KMS-11 (cell line): ENCODE results near the gene CYB5A.

Experiments used
- H2AFZ ChIP-seq: fragments of 200-600 bp; sonication (generic); 2 replicates; pipeline ENCODE4 v1.6.1; 2016; ENCODE audit warnings: antibody characterized with exemption, mixed run types, low read depth
- H3K27ac ChIP-seq: fragments of 200-600 bp; sonication (generic); 2 replicates; pipeline ENCODE4 v1.6.1; 2016; ENCODE audit warnings: mild to moderate bottlenecking, mixed run types
- H3K27me3 ChIP-seq: fragments of 200-600 bp; sonication (generic); 2 replicates; pipeline ENCODE4 v1.6.1; 2017; ENCODE audit warnings: mild to moderate bottlenecking, low read depth, mixed run types, moderate library complexity; ENCODE audit not compliant: insufficient read depth
- H3K36me3 ChIP-seq: fragments of 200-600 bp; sonication (generic); 2 replicates; pipeline ENCODE4 v1.6.1; 2017; ENCODE audit warnings: mild to moderate bottlenecking, mixed run types; ENCODE audit not compliant: insufficient read depth
- H3K4me1 ChIP-seq: fragments of 200-600 bp; sonication (generic); 2 replicates; pipeline ENCODE4 v1.6.1; 2016; ENCODE audit warnings: mild to moderate bottlenecking, low read depth, mixed run types; ENCODE audit not compliant: poor library complexity, severe bottlenecking
- H3K4me2 ChIP-seq: fragments of 200-600 bp; sonication (generic); 2 replicates; pipeline ENCODE4 v1.7.0; 2016; ENCODE audit warnings: mild to moderate bottlenecking, mixed run types
- H3K4me3 ChIP-seq: fragments of 200-600 bp; sonication (generic); IDR thresholded peaks from 2 replicates; pipeline ENCODE4 v1.6.1; 2017; ENCODE audit warnings: low read depth, low read length, mixed read lengths; ENCODE audit not compliant: insufficient read depth
- H3K79me2 ChIP-seq: fragments of 200-600 bp; sonication (generic); 2 replicates; pipeline ENCODE4 v1.6.1; 2016; ENCODE audit warnings: low read depth, mixed run types; ENCODE audit not compliant: insufficient read depth
- H3K9ac ChIP-seq: fragments of 200-600 bp; sonication (generic); 2 replicates; pipeline ENCODE4 v1.6.1; 2016; ENCODE audit warnings: mild to moderate bottlenecking, mixed run types
- H4K20me1 ChIP-seq: fragments of 200-600 bp; sonication (generic); 2 replicates; pipeline ENCODE4 v1.6.1; 2016; ENCODE audit warnings: mild to moderate bottlenecking, mixed run types; ENCODE audit not compliant: insufficient read depth
- CTCF ChIP-seq: fragments of 200-600 bp; sonication (generic); conservative IDR thresholded peaks from 2 replicates; pipeline ENCODE4 v1.6.1; 2017; ENCODE audit warnings: low read depth, mild to moderate bottlenecking, antibody characterized with exemption, low read length, moderate library complexity, mixed read lengths

The CYB5A gene

DNA sequence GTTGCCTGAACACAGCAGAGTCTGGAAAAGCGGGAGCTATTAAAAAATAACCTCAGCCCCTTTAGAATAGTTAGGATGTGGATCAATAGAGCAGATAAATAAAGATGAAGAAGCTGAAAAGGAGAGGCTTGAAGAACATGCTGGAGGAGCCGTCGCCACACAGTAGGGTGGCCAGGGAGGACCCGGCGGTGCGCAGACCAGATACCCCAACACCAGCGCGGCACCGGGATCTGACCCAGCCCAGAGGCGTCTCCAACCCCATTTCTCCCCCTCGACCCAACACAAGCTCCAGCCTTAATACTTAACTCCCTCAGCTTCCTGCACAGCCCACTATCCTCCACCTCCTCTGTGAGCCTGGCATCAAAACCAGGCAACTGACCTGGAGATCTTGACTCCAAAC, 16.0 kb downstream of the CYB5A start:
- no peak overlapping the region for H3K4me2 ChIP-seq
- H4K20me1 ChIP-seq: no peaks in the 10 kb centered on the region
- H3K79me2 ChIP-seq: no peaks in the 10 kb centered on the region; the same call in 1 of the 2 replicates
- no peak overlapping the region for H3K4me3 ChIP-seq
- H3K27ac ChIP-seq: no peak overlapping the region
- no peak overlapping the region for H2AFZ ChIP-seq
- H3K4me1 ChIP-seq: no peaks in the 10 kb centered on the region
- no peaks in the 10 kb centered on the region for H3K36me3 ChIP-seq
- TF ChIP-seq CTCF: no peak
- H3K27me3 ChIP-seq: no peaks in the 10 kb centered on the region
- H3K9ac ChIP-seq: no peak overlapping the region

DNA sequence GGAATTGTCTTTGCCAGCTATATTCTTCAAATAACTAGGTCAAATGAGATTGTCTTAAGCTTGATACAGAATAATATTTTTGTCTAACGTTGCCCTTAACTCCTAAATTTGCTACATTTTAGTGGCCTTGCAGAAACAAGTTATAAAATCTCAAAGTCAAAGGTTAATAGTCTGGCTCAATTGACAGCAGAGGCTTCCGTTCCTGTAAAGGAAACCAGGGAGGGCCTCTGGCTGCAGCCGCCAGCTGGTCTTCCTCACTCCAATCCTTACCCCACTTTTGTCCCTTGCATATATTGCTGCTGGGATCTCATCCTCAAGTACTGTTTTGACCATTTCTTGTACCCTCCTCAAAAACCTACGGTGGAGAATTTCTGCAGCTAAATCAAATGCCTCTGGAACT, 17.1 kb downstream of the CYB5A start:
- Histone ChIP-seq H3K4me1 (no peaks in the 10 kb centered on the region), H4K20me1 (no peaks in the 10 kb centered on the region), H3K79me2 (no peaks in the 10 kb centered on the region; the same call in 1 of the 2 replicates), H3K27ac (no peak overlapping the region), H2AFZ (no peak overlapping the region), H3K36me3 (no peaks in the 10 kb centered on the region), H3K9ac (no peak overlapping the region), H3K4me2 (no peak overlapping the region), H3K4me3 (no peak overlapping the region), H3K27me3 (no peaks in the 10 kb centered on the region)
- no peak for TF ChIP-seq CTCF

- Histone ChIP-seq H3K9ac (no peak overlapping the region), H2AFZ (no peak overlapping the region), H3K27ac (no peak overlapping the region), H4K20me1 (no peaks in the 10 kb centered on the region), H3K4me2 (no peak overlapping the region), H3K79me2 (no peaks in the 10 kb centered on the region; the same call in 1 of the 2 replicates), H3K27me3 (no peaks in the 10 kb centered on the region), H3K4me1 (no peaks in the 10 kb centered on the region), H3K36me3 (no peaks in the 10 kb centered on the region), H3K4me3 (no peak overlapping the region)
- no peak for TF ChIP-seq CTCF
Measured at GRCh38 chr18:74273394-74273793, 18.4 kb downstream of the CYB5A start.

GRCh38 chr18:74271635-74272034, 20.1 kb downstream of the CYB5A start:
- Histone ChIP-seq H3K9ac (no peak overlapping the region), H3K4me1 (no peaks in the 10 kb centered on the region), H3K27me3 (no peaks in the 10 kb centered on the region), H3K4me2 (no peak overlapping the region), H2AFZ (no peak overlapping the region), H4K20me1 (no peaks in the 10 kb centered on the region), H3K79me2 (no peaks in the 10 kb centered on the region; the same call in 1 of the 2 replicates), H3K4me3 (no peak overlapping the region), H3K36me3 (no peaks in the 10 kb centered on the region), H3K27ac (no peak overlapping the region)
- no peak for TF ChIP-seq CTCF
